ENCODE data around the gene DRG2. TPM values are rescaled to one million over a fixed set of nuclear protein-coding genes. Genes with fewer than 3 reads are reported as not detected.

The DRG2 gene
- total RNA-seq, 1 experiment from 2014 or later: 52.0 TPM

- peaks cover 9 to 15% of the 10 kb centered on the region in 2 experiments for H3K4me1 Mint-ChIP-seq
These were observed 58.1 kb downstream of the DRG2 start for GRCh38 chr17:18145811-18146210.

More at GRCh38 chr17:18145811-18146210, 58.1 kb downstream of the DRG2 start:
- no peak overlapping the region for H3K18ac ChIP-seq (ENCODE audit: insufficient read length, low read depth, low read length)
- no peak overlapping the region for H2AFZ ChIP-seq (ENCODE audit: low read length)
- H3K9ac ChIP-seq (ENCODE audit: extremely low read depth, insufficient read length, low read length): no peak overlapping the region
- H3K9me3 Mint-ChIP-seq: no peaks in the 10 kb centered on the region
- no peak overlapping the region for H3T11ph ChIP-seq (ENCODE audit: low read length)
- H2BK5ac ChIP-seq (ENCODE audit: insufficient read length, low read length): no peak overlapping the region
- H3K36me3 Mint-ChIP-seq (ENCODE audit: insufficient read depth in 1 of 3, low read depth in 3 of 3): no peaks in the 10 kb centered on the region
- H4K8ac ChIP-seq (replicated peaks; ENCODE audit: insufficient read length, low read depth, low read length): no peak overlapping the region
- no peak overlapping the region for H2BK12ac ChIP-seq (ENCODE audit: insufficient read length, low read depth, low read length)
- no peaks in the 10 kb centered on the region for H3K9me3 ChIP-seq (ENCODE audit: control insufficient read depth, low read depth, low read length)
- no peak overlapping the region for H2BK20ac ChIP-seq (ENCODE audit: low read depth, low read length, poor library complexity, severe bottlenecking)
- no peak overlapping the region for H4K91ac ChIP-seq (ENCODE audit: insufficient read length, low read depth, low read length)
- H4K5ac ChIP-seq (ENCODE audit: insufficient read length, low read depth, low read length): no peak overlapping the region
- H2BK120ac ChIP-seq (ENCODE audit: low read depth, low read length, poor library complexity, severe bottlenecking): no peak overlapping the region
- no peaks in the 10 kb centered on the region for H3K27me3 ChIP-seq (ENCODE audit: insufficient read depth, low read length)
- H3K23ac ChIP-seq (ENCODE audit: insufficient read length, low read depth, low read length): no peak overlapping the region
- H3K27ac ChIP-seq (ENCODE audit: insufficient read length, low read depth, low read length): no peak overlapping the region
- no peak overlapping the region for H3K4me3 Mint-ChIP-seq
- peaks cover 3% of the 10 kb centered on the region; the same call in 1 of the 2 replicates for H3K4me1 ChIP-seq (ENCODE audit: insufficient read depth, low read length)
- no peaks in the 10 kb centered on the region for H3K79me2 ChIP-seq (ENCODE audit: insufficient read depth, low read length)
- H3K4me2 ChIP-seq (ENCODE audit: insufficient read depth, insufficient read length, low read length): no peak overlapping the region
- no peaks in the 10 kb centered on the region for H4K20me1 ChIP-seq (ENCODE audit: control insufficient read depth, insufficient read depth, insufficient read length)
- H2BK15ac ChIP-seq (ENCODE audit: low read depth, low read length): no peak overlapping the region
- no peak overlapping the region for H3K4ac ChIP-seq (ENCODE audit: low read depth, low read length)
- no peak overlapping the region for H3K14ac ChIP-seq (ENCODE audit: insufficient read depth, low read length)
- H2AK5ac ChIP-seq (ENCODE audit: insufficient read length, low read length): no peak overlapping the region
- H3K56ac ChIP-seq (ENCODE audit: insufficient read length, low read depth, low read length): no peak overlapping the region
- no peak for TF ChIP-seq CTCF (conservative IDR thresholded peaks at IDR 0.05)
- no peaks in the 10 kb centered on the region for H3K79me1 ChIP-seq (ENCODE audit: insufficient read depth, low read depth, low read length, poor library complexity, severe bottlenecking)
- no peaks in the 10 kb centered on the region for H3K23me2 ChIP-seq (ENCODE audit: insufficient read length, low read depth, low read length, poor library complexity, severe bottlenecking)
- peaks cover 10% of the 10 kb centered on the region for H3K27me3 Mint-ChIP-seq (ENCODE audit: low read depth)
- no peak for DNase-seq
- WGBS (ENCODE audit: extremely low coverage, insufficient read length, low lambda C conversion rate): no CpG with 5 or more reads among the region's 13 CpGs
- H3K27ac Mint-ChIP-seq: no peak overlapping the region

Data from H9 (cell line).